Neural cell (in vitro differentiated cells): Measurements from ENCODE around the gene CNTF. TPM values are rescaled to one million over a fixed set of nuclear protein-coding genes. Genes with fewer than 3 reads are reported as not detected.

Source experiments
- H2AFZ ChIP-seq: fragments of 200-600, 300-800 bp; sonication (generic), shearing (Covaris generic); 2 replicates; pipeline ENCODE4 v1.6.0; 2014; ENCODE audit warnings: low read depth, mild to moderate bottlenecking, antibody characterized with exemption, low read length, moderate library complexity
- H3F3A ChIP-seq: fragments of 200-600 bp; shearing (Covaris generic); 2 replicates; pipeline ENCODE4 v1.6.1; 2016; ENCODE audit warnings: mild to moderate bottlenecking, moderate library complexity, mixed read lengths, antibody characterized with exemption, low read length; ENCODE audit not compliant: insufficient read depth, poor library complexity, severe bottlenecking
- H3K27ac ChIP-seq: fragments of 200-600, 300-800 bp; sonication (generic), shearing (Covaris generic); 2 replicates; pipeline ENCODE4 v1.5.1; 2014; ENCODE audit warnings: mild to moderate bottlenecking, low read length, moderate library complexity
- H3K27me3 ChIP-seq: fragments of 300-800, 200-600 bp; sonication (generic), shearing (Covaris generic); 2 replicates; pipeline ENCODE4 v1.6.0; 2014; ENCODE audit warnings: mild to moderate bottlenecking, low read depth, low read length, moderate library complexity; ENCODE audit not compliant: insufficient read depth
- H3K36me3 ChIP-seq: fragments of 300-800, 200-600 bp; sonication (generic), shearing (Covaris generic); 2 replicates; pipeline ENCODE4 v1.5.1; 2014; ENCODE audit warnings: mild to moderate bottlenecking, antibody characterized with exemption, low read length, moderate library complexity; ENCODE audit not compliant: insufficient read depth
- H3K4me2 ChIP-seq: fragments of 300-800, 200-600 bp; sonication (generic), shearing (Covaris generic); 2 replicates; pipeline ENCODE4 v1.6.0; 2014; ENCODE audit warnings: mild to moderate bottlenecking, low read length
- H3K4me3 ChIP-seq: fragments of 300-800, 200-600 bp; sonication (generic), shearing (Covaris generic); 2 replicates; pipeline ENCODE4 v1.5.1; 2014; ENCODE audit warnings: mild to moderate bottlenecking, low read length, moderate library complexity
- H3K79me2 ChIP-seq: fragments of 200-600 bp; shearing (Covaris generic); replicated peaks from 2 replicates; pipeline ENCODE4 v1.6.0; 2014; ENCODE audit warnings: mild to moderate bottlenecking, low read length, moderate library complexity; ENCODE audit not compliant: insufficient read depth
- H3K9ac ChIP-seq: fragments of 300-800, 200-600 bp; sonication (generic), shearing (Covaris generic); 2 replicates; pipeline ENCODE4 v1.6.1; 2016; ENCODE audit warnings: mild to moderate bottlenecking, low read length, mixed read lengths
- H3K9me2 ChIP-seq: fragments of 200-600 bp; shearing (Covaris generic); 2 replicates; pipeline ENCODE4 v1.6.1; 2016; ENCODE audit warnings: mild to moderate bottlenecking, low read length, mixed read lengths; ENCODE audit not compliant: insufficient read depth
- H3K9me3 ChIP-seq: fragments of 200-600, 300-800 bp; sonication (generic), shearing (Covaris generic); 2 replicates; pipeline ENCODE4 v1.6.1; 2016; ENCODE audit warnings: mild to moderate bottlenecking, mixed run types, low read length, moderate library complexity, mixed read lengths
- H4K20me1 ChIP-seq: fragments of 200-600 bp; shearing (Covaris generic); 2 replicates; pipeline ENCODE4 v1.6.1; 2016; ENCODE audit warnings: mild to moderate bottlenecking, mixed run types; ENCODE audit not compliant: insufficient read depth
- CTCF ChIP-seq: fragments of 450-650 bp; IDR thresholded peaks from 2 replicates; pipeline ENCODE4 v1.5.1; 2014; ENCODE audit warnings: antibody characterized with exemption, mild to moderate bottlenecking, moderate library complexity; ENCODE audit not compliant: poor library complexity, severe bottlenecking
- EP300 ChIP-seq: fragments of 450-650 bp; conservative IDR thresholded peaks from 2 replicates; pipeline ENCODE4 v1.6.1; 2014; ENCODE audit warnings: antibody characterized with exemption, mild to moderate bottlenecking, moderate library complexity; ENCODE audit not compliant: poor library complexity, severe bottlenecking
- EZH2 ChIP-seq: fragments of 200-600, 300-800 bp; shearing (Covaris generic), sonication (generic); IDR thresholded peaks from 2 replicates; pipeline ENCODE4 v1.6.1; 2014; ENCODE audit warnings: antibody characterized with exemption, low read length, borderline replicate concordance, mild to moderate bottlenecking; ENCODE audit not compliant: insufficient read depth, poor library complexity, severe bottlenecking
- MXI1 ChIP-seq: fragments of 450-650 bp; conservative IDR thresholded peaks from 2 replicates; pipeline ENCODE4 v1.6.1; 2014; ENCODE audit warnings: antibody characterized with exemption, mild to moderate bottlenecking; ENCODE audit not compliant: poor library complexity, severe bottlenecking
- POLR2AphosphoS5 ChIP-seq: IDR thresholded peaks from 2 replicates; pipeline ENCODE4 v1.6.1; 2012
- RAD21 ChIP-seq: fragments of 450-650 bp; conservative IDR thresholded peaks from 2 replicates; pipeline ENCODE4 v1.6.1; 2014; ENCODE audit warnings: antibody characterized with exemption, mild to moderate bottlenecking, moderate library complexity
- REST ChIP-seq: IDR thresholded peaks from 2 replicates; pipeline ENCODE4 v1.6.1; 2012; ENCODE audit warnings: borderline replicate concordance
- SMC3 ChIP-seq: fragments of 450-650 bp; conservative IDR thresholded peaks from 2 replicates; pipeline ENCODE4 v1.6.1; 2014; ENCODE audit warnings: antibody characterized with exemption, mild to moderate bottlenecking, moderate library complexity; ENCODE audit not compliant: poor library complexity
- TAF1 ChIP-seq: IDR thresholded peaks from 2 replicates; pipeline ENCODE4 v1.6.1; 2012; ENCODE audit warnings: low read depth
- polyA plus RNA-seq: library from polyadenylated mRNA; depleted of rRNA; stranded (reverse); fragments of >200 nt; gene quantifications from 2 replicates; pipeline ENCODE4 v1.2.3, GENCODE V29; 2014

The CNTF gene
- polyA plus RNA-seq, 1 donor from 2014 or later = 2.3 TPM

- Histone ChIP-seq H3K79me2 (peaks cover 48% of the 10 kb centered on the region), H3K27me3 (no peaks in the 10 kb centered on the region), H3K9me2 (no peaks in the 10 kb centered on the region), H3K9ac (no peak overlapping the region), H3K4me2 (no peak overlapping the region), H3K4me3 (no peak overlapping the region), H2AFZ (no peak overlapping the region), H4K20me1 (no peaks in the 10 kb centered on the region), H3F3A (no peaks in the 10 kb centered on the region), H3K36me3 (peaks cover 8% of the 10 kb centered on the region), H3K27ac (no peak overlapping the region), H3K9me3 (no peaks in the 10 kb centered on the region)
- TF ChIP-seq EP300 (no peak), RAD21 (no peak), EZH2 (no peak), CTCF (no peak), SMC3 (no peak), REST (no peak), TAF1 (no peak), POLR2AphosphoS5 (no peak), MXI1 (no peak)
Measured at GRCh38 chr11:58608331-58608730, 14.1 kb upstream of the CNTF start.

- H3K79me2 ChIP-seq = peaks cover 35% of the 10 kb centered on the region
Measured at GRCh38 chr11:58609723-58610122, 12.7 kb upstream of the CNTF start.

More at GRCh38 chr11:58609723-58610122, 12.7 kb upstream of the CNTF start:
- H3K9me2 ChIP-seq = no peaks in the 10 kb centered on the region
- no peak for TF ChIP-seq EP300
- no peak for TF ChIP-seq MXI1
- TF ChIP-seq POLR2AphosphoS5 = no peak
- TF ChIP-seq SMC3 = no peak
- no peak for TF ChIP-seq RAD21
- TF ChIP-seq EZH2 = no peak
- TF ChIP-seq CTCF = no peak
- TF ChIP-seq TAF1 = no peak
- no peak for TF ChIP-seq REST
- no peaks in the 10 kb centered on the region for H3K9me3 ChIP-seq
- no peaks in the 10 kb centered on the region for H3K27me3 ChIP-seq
- no peak overlapping the region for H3K9ac ChIP-seq
- no peaks in the 10 kb centered on the region for H3F3A ChIP-seq
- H4K20me1 ChIP-seq = no peaks in the 10 kb centered on the region
- H3K27ac ChIP-seq = no peak overlapping the region
- no peak overlapping the region for H3K4me2 ChIP-seq
- H3K36me3 ChIP-seq = peaks cover 11% of the 10 kb centered on the region
- no peak overlapping the region for H2AFZ ChIP-seq
- no peak overlapping the region for H3K4me3 ChIP-seq
